Sigmoid colon (tissue), 7 donors: Measurements from ENCODE around the gene CHCT1. TPM values are rescaled to one million over a fixed set of nuclear protein-coding genes. Genes with fewer than 3 reads are reported as not detected.

Experiments
- DNase-seq: peaks from one replicate; pipeline ENCODE4 v3.0.0-alpha.2; 2019
- H3K27ac ChIP-seq, 4 donors: fragments of 200-600 bp; sonication (generic); one replicate each; pipeline ENCODE4 v1.5.1; 2016 to 2019; ENCODE audit warnings: mild to moderate bottlenecking in 1 of 4
- H3K27me3 ChIP-seq, 3 donors: fragments of 200-600 bp; sonication (generic); one replicate each; pipeline ENCODE4 v1.5.1; 2019; ENCODE audit warnings: mild to moderate bottlenecking in 1 of 3
- H3K36me3 ChIP-seq, 4 donors: fragments of 200-600 bp; sonication (generic); one replicate each; pipeline ENCODE4 v1.5.1; 2016 to 2019
- H3K4me1 ChIP-seq, 4 donors: fragments of 200-600 bp; sonication (generic); one replicate each; pipeline ENCODE4 v1.5.1; 2017 to 2019
- H3K4me3 ChIP-seq, 4 donors: fragments of 200-600 bp; sonication (generic); one replicate each; pipeline ENCODE4 v1.5.1; 2017 to 2019; ENCODE audit warnings: mild to moderate bottlenecking in 2 of 4, moderate library complexity in 1 of 4
- H3K9me3 ChIP-seq, 4 donors: fragments of 200-600 bp in 3 of 4; sonication (generic) in 3 of 4; one replicate each; pipeline versions ENCODE4 v1.5.1 to v1.6.1; 2013 to 2019
- EP300 ChIP-seq, 4 donors: sonication (generic); formaldehyde crosslinking; IDR thresholded peaks; one replicate each; pipeline ENCODE4 v1.6.1; 2017; ENCODE audit warnings: antibody characterized with exemption in 4 of 4
- POLR2A ChIP-seq, 2 donors: fragments of 450-650 bp; IDR thresholded peaks; one replicate each; pipeline ENCODE4 v1.6.1; 2016; ENCODE audit warnings: antibody characterized with exemption in 2 of 2, mild to moderate bottlenecking in 2 of 2, moderate library complexity in 2 of 2
- POLR2AphosphoS5 ChIP-seq, 4 donors: sonication (generic); formaldehyde crosslinking; IDR thresholded peaks; one replicate each; pipeline ENCODE4 v1.6.1; 2017; ENCODE audit warnings: antibody characterized with exemption in 4 of 4
- WGBS, 2 donors: extraction: QIAGEN DNeasy Blood & Tissue Kit; methylation state at CpG; one replicate each; pipeline ENCODE4 v1.1.7; 2013; 5-methylcytosine and 5-hydroxymethylcytosine counted together
- intact Hi-C: fragments of 100-400 bp; cut with DNase I; formaldehyde crosslinking; loops from one replicate; pipeline ENCODE4 v1.15.1; 2023
- polyA plus RNA-seq, 3 donors: library from polyadenylated mRNA; stranded (reverse); fragments of 200-250 nt; gene quantifications; one replicate each; pipeline ENCODE4 v1.2.3, GENCODE V29; 2013
- total RNA-seq, 4 donors: library from RNA; depleted of rRNA; stranded (reverse); fragments of >200 nt; gene quantifications; one replicate each; pipeline ENCODE4 v1.1.0, GENCODE V29; 2016
- TF ChIP-seq, protein P1 (sequence below), 4 experiments: fragments of 450-650 bp in 3 of 4; fragments of 200-600 bp in 1 of 4; IDR thresholded peaks; one replicate each; pipeline ENCODE4 v1.5.1; 2016 to 2019; ENCODE audit warnings: antibody characterized with exemption in 4 of 4, mild to moderate bottlenecking in 3 of 4, moderate library complexity in 2 of 4
- donor health status: healthy with polysubstance abuse.
- donor health status: Bipolar disorder and iron deficiency.
- donor health status: healthy.

The CHCT1 gene
- total and polyA plus RNA-seq, 7 donors = not detected

GRCh38 chr17:60464343-60464742, 42.1 kb downstream of the CHCT1 start:
- TF ChIP-seq, protein P1, sequence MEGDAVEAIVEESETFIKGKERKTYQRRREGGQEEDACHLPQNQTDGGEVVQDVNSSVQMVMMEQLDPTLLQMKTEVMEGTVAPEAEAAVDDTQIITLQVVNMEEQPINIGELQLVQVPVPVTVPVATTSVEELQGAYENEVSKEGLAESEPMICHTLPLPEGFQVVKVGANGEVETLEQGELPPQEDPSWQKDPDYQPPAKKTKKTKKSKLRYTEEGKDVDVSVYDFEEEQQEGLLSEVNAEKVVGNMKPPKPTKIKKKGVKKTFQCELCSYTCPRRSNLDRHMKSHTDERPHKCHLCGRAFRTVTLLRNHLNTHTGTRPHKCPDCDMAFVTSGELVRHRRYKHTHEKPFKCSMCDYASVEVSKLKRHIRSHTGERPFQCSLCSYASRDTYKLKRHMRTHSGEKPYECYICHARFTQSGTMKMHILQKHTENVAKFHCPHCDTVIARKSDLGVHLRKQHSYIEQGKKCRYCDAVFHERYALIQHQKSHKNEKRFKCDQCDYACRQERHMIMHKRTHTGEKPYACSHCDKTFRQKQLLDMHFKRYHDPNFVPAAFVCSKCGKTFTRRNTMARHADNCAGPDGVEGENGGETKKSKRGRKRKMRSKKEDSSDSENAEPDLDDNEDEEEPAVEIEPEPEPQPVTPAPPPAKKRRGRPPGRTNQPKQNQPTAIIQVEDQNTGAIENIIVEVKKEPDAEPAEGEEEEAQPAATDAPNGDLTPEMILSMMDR (IDR thresholded peaks at IDR 0.05) = no peak
- TF ChIP-seq EP300 (IDR thresholded peaks at IDR 0.05) = no peak
- no peak for TF ChIP-seq POLR2AphosphoS5 (IDR thresholded peaks at IDR 0.05)
- TF ChIP-seq POLR2A (IDR thresholded peaks at IDR 0.05) = no peak
- peaks cover 0 to 22% (median 16%) of the 10 kb centered on the region in 4 donors for H3K4me1 ChIP-seq
- H3K9me3 ChIP-seq = no peaks in the 10 kb centered on the region
- no peak overlapping the region for H3K4me3 ChIP-seq
- DNase-seq = no peak
- H3K27me3 ChIP-seq = no peaks in the 10 kb centered on the region
- peaks cover 17 to 70% (median 29%) of the 10 kb centered on the region in 4 donors for H3K36me3 ChIP-seq
- WGBS, 2 donors = 94 to 96% methylated on average over 1 of the region's 1 CpG
- H3K27ac ChIP-seq = no peak overlapping the region
- intact Hi-C loops = no loop called here

DNA sequence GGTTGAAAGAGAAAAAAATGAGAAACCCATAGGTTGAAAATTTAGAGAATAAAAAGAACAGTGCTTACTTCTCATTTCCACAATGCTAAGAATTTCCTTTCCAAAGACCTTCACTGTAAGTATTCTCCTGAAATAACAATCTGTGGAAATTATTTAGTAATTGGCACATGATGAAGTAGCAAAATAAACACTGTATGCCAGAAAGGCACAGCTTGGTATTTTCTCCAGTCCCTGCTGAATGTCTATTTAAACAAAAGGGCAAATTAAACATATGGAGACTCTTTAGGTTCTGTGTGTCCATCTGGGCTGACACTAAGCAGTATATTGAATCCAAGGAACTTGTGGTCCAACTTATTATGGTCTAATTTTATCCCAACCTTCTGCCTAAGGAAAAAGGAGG, 46.1 kb downstream of the CHCT1 start:
- H3K27ac ChIP-seq = peak overlapping the region; percentile 30 to 72 (median 59)
- no peak overlapping the region for H3K4me3 ChIP-seq
- DNase-seq = no peak
- peaks cover 6 to 30% (median 19%) of the 10 kb centered on the region in 4 donors for H3K36me3 ChIP-seq
- H3K4me1 ChIP-seq = peaks cover 0 to 34% (median 28%) of the 10 kb centered on the region in 4 donors
- intact Hi-C loops = no loop called here
- no peaks in the 10 kb centered on the region for H3K27me3 ChIP-seq
- TF ChIP-seq EP300 (IDR thresholded peaks at IDR 0.05) (no peak), POLR2AphosphoS5 (IDR thresholded peaks at IDR 0.05) (no peak), POLR2A (IDR thresholded peaks at IDR 0.05) (no peak)
- TF ChIP-seq, protein P1 (IDR thresholded peaks at IDR 0.05) = no peak
- no peaks in the 10 kb centered on the region for H3K9me3 ChIP-seq

DNA sequence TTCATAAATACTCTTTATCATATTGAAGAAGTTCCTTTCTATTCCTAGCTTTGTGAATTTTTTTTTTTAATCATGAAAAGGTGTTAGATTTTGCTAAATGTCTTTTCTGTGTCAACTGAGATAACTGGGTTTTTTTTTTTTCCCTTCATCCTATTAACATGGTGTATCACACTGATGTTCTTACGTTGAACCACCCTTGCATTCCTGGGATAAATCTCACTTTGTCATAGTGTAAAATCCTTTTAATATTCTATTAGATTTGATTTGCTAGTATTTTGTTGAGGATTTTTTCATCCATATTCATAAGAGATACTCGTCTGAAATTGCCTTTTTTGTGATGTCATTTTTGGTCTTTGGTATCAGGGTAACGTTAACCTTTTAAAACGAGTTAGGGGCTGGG, 49.2 kb downstream of the CHCT1 start:
- DNase-seq = no peak
- no peak overlapping the region for H3K4me3 ChIP-seq
- no peaks in the 10 kb centered on the region for H3K36me3 ChIP-seq
- intact Hi-C loops = no loop called here
- WGBS, 2 donors = 89 to 99% methylated on average over 4 of the region's 4 CpGs
- H3K4me1 ChIP-seq = peaks cover 0 to 34% (median 28%) of the 10 kb centered on the region in 4 donors
- no peaks in the 10 kb centered on the region for H3K27me3 ChIP-seq
- H3K9me3 ChIP-seq = no peaks in the 10 kb centered on the region
- no peak for TF ChIP-seq POLR2AphosphoS5 (IDR thresholded peaks at IDR 0.05)
- TF ChIP-seq EP300 (IDR thresholded peaks at IDR 0.05) = no peak
- TF ChIP-seq, protein P1 (IDR thresholded peaks at IDR 0.05) = no peak
- no peak overlapping the region for H3K27ac ChIP-seq

DNA sequence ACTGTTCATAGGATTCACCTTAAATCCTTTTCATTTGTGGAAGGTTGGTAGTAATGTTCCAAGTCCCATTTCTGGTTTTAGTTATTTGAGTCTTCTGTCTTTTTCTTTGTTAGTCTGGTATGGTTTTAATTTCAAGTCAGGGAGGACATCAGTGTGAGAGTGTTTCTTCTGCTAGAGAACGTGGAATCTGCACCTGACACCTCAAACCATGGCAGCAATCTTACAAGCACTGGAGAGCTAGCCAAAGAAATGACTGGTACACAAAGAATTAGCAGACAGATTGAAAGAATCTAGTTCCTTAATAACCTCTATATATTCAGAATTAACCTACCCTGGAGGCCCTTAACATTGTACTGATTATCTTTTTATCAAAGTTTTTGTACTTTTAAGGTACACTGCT, 50.2 kb downstream of the CHCT1 start:
- WGBS, 2 donors = 95 to 98% methylated on average over 1 of the region's 1 CpG
- no peaks in the 10 kb centered on the region for H3K9me3 ChIP-seq
- H3K4me1 ChIP-seq = peaks cover 0 to 31% (median 28%) of the 10 kb centered on the region in 4 donors
- intact Hi-C loops = no loop called here
- peaks cover 0 to 8% (median 0%) of the 10 kb centered on the region in 4 donors for H3K36me3 ChIP-seq
- TF ChIP-seq EP300 (IDR thresholded peaks at IDR 0.05) = no peak
- no peak for TF ChIP-seq POLR2A (IDR thresholded peaks at IDR 0.05)
- TF ChIP-seq, protein P1 (IDR thresholded peaks at IDR 0.05) = no peak
- TF ChIP-seq POLR2AphosphoS5 (IDR thresholded peaks at IDR 0.05) = no peak
- H3K4me3 ChIP-seq = no peak overlapping the region
- H3K27ac ChIP-seq = no peak overlapping the region
- DNase-seq = no peak
- H3K27me3 ChIP-seq = no peaks in the 10 kb centered on the region

GRCh38 chr17:60473788-60474187, 51.5 kb downstream of the CHCT1 start:
- intact Hi-C loops = no loop called here
- peaks cover 0 to 19% (median 0%) of the 10 kb centered on the region in 4 donors for H3K36me3 ChIP-seq
- peaks cover 0 to 17% (median 17%) of the 10 kb centered on the region in 4 donors for H3K4me1 ChIP-seq
- no peak overlapping the region for H3K27ac ChIP-seq
- TF ChIP-seq EP300 (IDR thresholded peaks at IDR 0.05) = no peak
- TF ChIP-seq POLR2A (IDR thresholded peaks at IDR 0.05) = no peak
- TF ChIP-seq, protein P1 (IDR thresholded peaks at IDR 0.05) = no peak
- TF ChIP-seq POLR2AphosphoS5 (IDR thresholded peaks at IDR 0.05) = no peak
- no peaks in the 10 kb centered on the region for H3K9me3 ChIP-seq
- H3K27me3 ChIP-seq = no peaks in the 10 kb centered on the region
- H3K4me3 ChIP-seq = no peak overlapping the region
- no peak for DNase-seq
